Measurements from ENCODE around the gene VAT1L.
A peak's percentile ranks its signal among the peaks of the same experiment; 100 is the strongest.

Gene VAT1L

DNA sequence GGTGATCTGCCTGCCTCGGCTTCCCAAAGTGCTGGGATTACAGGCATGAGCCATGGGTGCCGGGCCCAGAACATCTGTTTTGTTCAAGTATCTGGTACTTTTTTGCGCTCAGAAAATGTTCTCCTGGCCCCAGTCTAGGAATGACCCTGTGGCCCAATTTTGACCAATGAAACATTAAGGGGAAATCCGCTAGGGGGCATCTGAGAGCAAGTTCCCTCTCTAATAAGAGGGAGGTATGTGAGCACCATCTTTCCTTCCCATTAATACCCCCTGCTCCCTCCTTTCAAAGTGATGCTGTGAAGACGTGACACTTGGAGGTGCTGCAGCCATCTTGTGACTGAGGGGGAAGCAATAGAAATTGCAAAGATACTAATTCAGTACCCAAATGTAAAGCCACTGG is 217.5 kb downstream of the VAT1L start:
- TF ChIP-seq ZBTB7A (IDR thresholded peaks at IDR 0.05; ENCODE audit: low read depth) = no peak
- no peak for TF ChIP-seq TEAD4 (IDR thresholded peaks at IDR 0.05)
- no peak for TF ChIP-seq CREB1 (IDR thresholded peaks at IDR 0.05; ENCODE audit: low read depth)
- no peak for TF ChIP-seq CEBPB (IDR thresholded peaks at IDR 0.05)
- no peak for TF ChIP-seq TCF12 (IDR thresholded peaks at IDR 0.05; ENCODE audit: low read depth)
- TF ChIP-seq, protein P1, sequence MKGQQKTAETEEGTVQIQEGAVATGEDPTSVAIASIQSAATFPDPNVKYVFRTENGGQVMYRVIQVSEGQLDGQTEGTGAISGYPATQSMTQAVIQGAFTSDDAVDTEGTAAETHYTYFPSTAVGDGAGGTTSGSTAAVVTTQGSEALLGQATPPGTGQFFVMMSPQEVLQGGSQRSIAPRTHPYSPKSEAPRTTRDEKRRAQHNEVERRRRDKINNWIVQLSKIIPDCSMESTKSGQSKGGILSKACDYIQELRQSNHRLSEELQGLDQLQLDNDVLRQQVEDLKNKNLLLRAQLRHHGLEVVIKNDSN (IDR thresholded peaks at IDR 0.05) = no peak
- TF ChIP-seq RAD21 (IDR thresholded peaks at IDR 0.05; ENCODE audit: low read depth) = peak; percentile 5; the same call in 1 of the 2 replicates

DNA sequence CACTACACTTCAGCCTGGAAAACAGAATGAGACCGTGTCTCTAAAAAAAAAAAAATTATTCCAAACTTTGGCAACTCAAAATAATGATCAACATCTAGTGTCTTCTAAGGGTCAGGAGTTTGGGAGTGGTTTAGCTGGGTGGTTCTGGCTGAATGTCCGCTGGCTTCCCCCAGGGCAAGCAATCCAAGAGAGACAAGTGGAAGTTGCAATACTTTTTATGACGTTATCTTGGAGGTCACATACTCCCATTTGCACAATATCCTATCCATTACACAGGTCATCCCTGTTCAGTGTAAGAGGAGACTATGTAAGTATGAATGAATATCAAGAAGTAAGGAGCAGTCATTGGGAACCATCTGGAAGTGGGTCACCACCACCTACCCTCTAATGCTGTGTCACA is 218.8 kb downstream of the VAT1L start:
- TF ChIP-seq TEAD4 (IDR thresholded peaks at IDR 0.05) = no peak

DNA sequence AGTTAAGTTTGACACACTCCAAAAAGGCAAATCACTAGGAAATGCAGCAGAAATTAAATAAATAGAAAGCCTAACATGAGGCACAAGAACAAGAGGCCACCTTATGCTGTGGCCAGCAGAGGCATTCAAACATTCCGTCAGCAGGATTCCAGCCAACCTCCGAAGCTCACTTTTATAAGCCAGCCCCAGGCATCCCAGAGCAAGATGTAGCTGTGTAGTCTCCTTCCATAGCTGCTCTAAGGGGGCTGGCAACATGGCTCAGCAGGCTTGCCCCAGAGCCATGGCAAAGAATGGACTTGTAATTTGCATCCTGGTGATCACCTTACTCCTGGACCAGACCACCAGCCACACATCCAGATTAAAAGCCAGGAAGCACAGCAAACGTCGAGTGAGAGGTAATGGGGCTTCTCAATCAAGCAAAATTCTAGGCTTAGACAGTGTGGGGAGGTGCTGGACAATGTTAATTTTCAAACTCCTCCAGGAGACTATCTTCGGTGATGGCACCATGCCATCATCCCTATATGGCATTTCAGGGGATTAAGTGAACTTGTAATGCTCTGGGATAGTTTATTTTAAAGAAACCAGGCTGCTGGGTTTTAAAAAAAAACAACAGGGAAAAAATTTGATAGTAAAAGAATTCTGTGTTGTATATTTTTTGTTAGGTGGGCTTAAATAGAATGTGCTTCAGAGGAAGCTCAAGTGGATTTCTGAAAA is 234.1 kb downstream of the VAT1L start, which contains the start of gene CLEC3A:
Gene CLEC3A, plus strand, starts transcription at position 202 of the 714 bp plus-strand sequence. Its CDS starts 79 bp downstream, at position 281.
- TF ChIP-seq EGR1 (IDR thresholded peaks at IDR 0.05) = no peak

DNA sequence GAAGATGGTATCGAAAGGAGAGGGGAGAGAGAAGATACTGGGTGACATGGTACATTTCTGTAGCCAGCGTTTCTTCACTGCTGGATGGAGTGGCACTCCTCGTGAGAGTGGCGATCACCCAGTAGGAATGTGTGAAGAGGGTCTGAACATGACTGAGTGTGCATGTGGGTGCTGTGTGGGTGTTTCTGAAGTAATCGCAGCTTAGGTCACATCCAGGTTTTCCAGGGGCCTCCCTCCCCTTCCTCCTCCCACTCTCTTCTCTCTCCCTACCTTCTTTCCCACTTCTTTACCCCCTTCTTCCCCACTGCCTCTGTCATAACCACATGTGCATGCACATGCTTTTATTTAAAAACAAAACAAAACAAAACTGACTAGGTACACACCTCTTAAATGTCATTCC is 235.8 kb downstream of the VAT1L start:
- TF ChIP-seq, protein P2, sequence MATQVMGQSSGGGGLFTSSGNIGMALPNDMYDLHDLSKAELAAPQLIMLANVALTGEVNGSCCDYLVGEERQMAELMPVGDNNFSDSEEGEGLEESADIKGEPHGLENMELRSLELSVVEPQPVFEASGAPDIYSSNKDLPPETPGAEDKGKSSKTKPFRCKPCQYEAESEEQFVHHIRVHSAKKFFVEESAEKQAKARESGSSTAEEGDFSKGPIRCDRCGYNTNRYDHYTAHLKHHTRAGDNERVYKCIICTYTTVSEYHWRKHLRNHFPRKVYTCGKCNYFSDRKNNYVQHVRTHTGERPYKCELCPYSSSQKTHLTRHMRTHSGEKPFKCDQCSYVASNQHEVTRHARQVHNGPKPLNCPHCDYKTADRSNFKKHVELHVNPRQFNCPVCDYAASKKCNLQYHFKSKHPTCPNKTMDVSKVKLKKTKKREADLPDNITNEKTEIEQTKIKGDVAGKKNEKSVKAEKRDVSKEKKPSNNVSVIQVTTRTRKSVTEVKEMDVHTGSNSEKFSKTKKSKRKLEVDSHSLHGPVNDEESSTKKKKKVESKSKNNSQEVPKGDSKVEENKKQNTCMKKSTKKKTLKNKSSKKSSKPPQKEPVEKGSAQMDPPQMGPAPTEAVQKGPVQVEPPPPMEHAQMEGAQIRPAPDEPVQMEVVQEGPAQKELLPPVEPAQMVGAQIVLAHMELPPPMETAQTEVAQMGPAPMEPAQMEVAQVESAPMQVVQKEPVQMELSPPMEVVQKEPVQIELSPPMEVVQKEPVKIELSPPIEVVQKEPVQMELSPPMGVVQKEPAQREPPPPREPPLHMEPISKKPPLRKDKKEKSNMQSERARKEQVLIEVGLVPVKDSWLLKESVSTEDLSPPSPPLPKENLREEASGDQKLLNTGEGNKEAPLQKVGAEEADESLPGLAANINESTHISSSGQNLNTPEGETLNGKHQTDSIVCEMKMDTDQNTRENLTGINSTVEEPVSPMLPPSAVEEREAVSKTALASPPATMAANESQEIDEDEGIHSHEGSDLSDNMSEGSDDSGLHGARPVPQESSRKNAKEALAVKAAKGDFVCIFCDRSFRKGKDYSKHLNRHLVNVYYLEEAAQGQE (IDR thresholded peaks at IDR 0.05; ENCODE audit: low read depth) = no peak
- TF ChIP-seq CEBPB (IDR thresholded peaks at IDR 0.05) (no peak), ZBTB7A (IDR thresholded peaks at IDR 0.05; ENCODE audit: low read depth) (no peak)
- TF ChIP-seq, protein P1 (IDR thresholded peaks at IDR 0.05) = no peak

DNA sequence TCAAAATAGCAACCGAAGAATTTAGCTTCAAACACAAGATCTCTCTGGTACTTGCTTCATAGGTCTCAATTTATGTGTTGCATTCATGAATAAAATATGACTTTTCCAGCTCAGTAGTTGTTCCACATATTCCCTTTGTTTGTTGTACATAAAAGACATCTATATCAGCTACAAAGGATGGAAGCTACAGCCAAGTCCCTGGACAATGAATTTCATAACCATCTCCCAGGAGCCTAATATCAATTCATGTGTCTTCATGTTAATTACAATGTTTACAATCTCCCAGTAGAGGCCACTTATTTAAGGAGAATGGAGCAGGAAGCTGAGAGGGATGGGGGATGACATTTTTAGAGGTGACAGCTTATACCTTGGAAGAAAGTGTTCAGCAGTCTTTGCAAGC is 237.3 kb downstream of the VAT1L start:
- TF ChIP-seq TCF12 (IDR thresholded peaks at IDR 0.05; ENCODE audit: low read depth) = no peak
- TF ChIP-seq, protein P2 (IDR thresholded peaks at IDR 0.05; ENCODE audit: low read depth) = no peak
- no peak for TF ChIP-seq CREB1 (IDR thresholded peaks at IDR 0.05; ENCODE audit: low read depth)
- TF ChIP-seq TAF1 (IDR thresholded peaks at IDR 0.05; ENCODE audit: low read depth) = no peak
- no peak for TF ChIP-seq ZBTB7A (IDR thresholded peaks at IDR 0.05; ENCODE audit: low read depth)
- no peak for TF ChIP-seq TEAD4 (IDR thresholded peaks at IDR 0.05)
- no peak for TF ChIP-seq CEBPB (IDR thresholded peaks at IDR 0.05)

DNA sequence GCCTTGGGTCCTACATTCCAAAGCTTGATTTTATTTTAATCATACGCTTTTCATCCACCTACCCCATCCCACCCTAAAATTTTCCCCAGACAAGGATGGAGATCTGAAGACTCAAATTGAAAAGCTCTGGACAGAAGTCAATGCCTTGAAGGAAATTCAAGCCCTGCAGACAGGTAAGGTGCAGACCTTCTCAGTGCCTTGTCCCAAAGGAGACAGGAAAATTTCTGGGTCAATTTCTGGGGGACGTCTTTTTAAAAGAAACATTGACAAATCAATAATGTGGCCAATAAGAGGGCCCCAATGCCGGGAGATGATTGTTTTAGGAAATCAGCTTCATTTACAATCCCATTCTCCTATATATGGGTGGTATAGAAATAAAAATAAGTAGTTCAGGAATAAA is 239.7 kb downstream of the VAT1L start:
- TF ChIP-seq ZBTB7A (IDR thresholded peaks at IDR 0.05; ENCODE audit: low read depth) = no peak
- TF ChIP-seq, protein P3, sequence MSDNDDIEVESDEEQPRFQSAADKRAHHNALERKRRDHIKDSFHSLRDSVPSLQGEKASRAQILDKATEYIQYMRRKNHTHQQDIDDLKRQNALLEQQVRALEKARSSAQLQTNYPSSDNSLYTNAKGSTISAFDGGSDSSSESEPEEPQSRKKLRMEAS (IDR thresholded peaks at IDR 0.05) = no peak
- no peak for TF ChIP-seq EGR1 (IDR thresholded peaks at IDR 0.05)
- no peak for TF ChIP-seq EP300 (IDR thresholded peaks at IDR 0.05; ENCODE audit: borderline replicate concordance)
- no peak for TF ChIP-seq TAF1 (IDR thresholded peaks at IDR 0.05; ENCODE audit: low read depth)
- TF ChIP-seq, protein P1 (IDR thresholded peaks at IDR 0.05) = no peak
- TF ChIP-seq TCF12 (IDR thresholded peaks at IDR 0.05; ENCODE audit: low read depth) = no peak
- no peak for TF ChIP-seq CREB1 (IDR thresholded peaks at IDR 0.05; ENCODE audit: low read depth)
- TF ChIP-seq YY1 (IDR thresholded peaks at IDR 0.05; ENCODE audit: low read depth) = no peak
